Suprapubic skin (tissue), 4 donors: ENCODE measurements around the gene PRAMEF14.
"Not testable (repeated sequence)": the region's sequence is repeated elsewhere in the genome, so short reads cannot be mapped to it uniquely, and the experiment has no call there.

Experiments used
- EP300 ChIP-seq: sonication (generic); formaldehyde crosslinking; IDR thresholded peaks from one replicate; pipeline ENCODE4 v1.6.1; 2017; ENCODE audit warnings: antibody characterized with exemption
- POLR2A ChIP-seq, 2 donors: fragments of 450-650 bp; IDR thresholded peaks; one replicate each; pipeline ENCODE4 v1.6.1; 2017; ENCODE audit warnings: antibody characterized with exemption in 2 of 2, mild to moderate bottlenecking in 2 of 2, moderate library complexity in 2 of 2
- POLR2AphosphoS5 ChIP-seq, 3 donors: sonication (generic); formaldehyde crosslinking; IDR thresholded peaks; one replicate each; pipeline ENCODE4 v1.6.1; 2017; ENCODE audit warnings: antibody characterized with exemption in 3 of 3

DNA sequence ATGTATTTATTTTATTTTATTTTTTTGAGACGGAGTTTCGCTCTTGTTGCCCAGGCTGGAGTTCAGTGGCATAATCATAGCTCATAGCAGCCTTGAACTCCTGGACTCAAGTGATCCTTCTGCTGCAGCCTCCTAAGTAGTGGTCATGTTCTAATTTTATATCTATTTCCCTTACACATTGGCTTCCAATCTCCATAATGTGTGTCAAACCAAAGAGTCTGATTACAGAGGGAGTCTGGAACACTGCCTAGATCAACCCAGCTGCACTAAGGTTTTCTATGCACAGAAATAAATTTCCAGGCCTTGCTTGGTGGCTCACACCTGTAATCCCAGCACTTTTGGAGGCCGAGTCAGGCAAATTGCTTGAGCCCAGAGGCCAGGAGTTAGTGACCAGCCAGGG lies 32.0 kb upstream of the PRAMEF14 start:
- not testable (repeated sequence) for TF ChIP-seq POLR2AphosphoS5 (IDR thresholded peaks at IDR 0.05); POLR2A (IDR thresholded peaks at IDR 0.05); EP300
